Thyroid gland (tissue), 4 donors: ENCODE measurements around the gene UQCRHL. TPM values are rescaled to one million over a fixed set of nuclear protein-coding genes. Genes with fewer than 3 reads are reported as not detected.
A peak's percentile ranks its signal among the peaks of the same experiment; 100 is the strongest.
"Not testable (repeated sequence)": the region's sequence is repeated elsewhere in the genome, so short reads cannot be mapped to it uniquely, and the experiment has no call there.

Experiments used
- DNase-seq, 2 donors: peaks; one replicate each; pipeline ENCODE4 v3.0.0-alpha.2; 2019
- H3K27ac ChIP-seq, 3 donors: fragments of 200-600 bp; sonication (generic); 1 replicate in 2 of 3; 2 replicates in 1 of 3; pipeline ENCODE4 v1.5.1; 2016 to 2019; ENCODE audit warnings: mild to moderate bottlenecking in 1 of 3, moderate library complexity in 1 of 3
- H3K27me3 ChIP-seq: fragments of 200-600 bp; sonication (generic); one replicate; pipeline ENCODE4 v1.5.1; 2019
- H3K36me3 ChIP-seq, 2 donors: fragments of 200-600 bp; sonication (generic); one replicate each; pipeline ENCODE4 v1.5.1; 2016 to 2019
- H3K4me1 ChIP-seq, 2 donors: fragments of 200-600 bp; sonication (generic); one replicate each; pipeline ENCODE4 v1.5.1; 2017 to 2019
- H3K4me3 ChIP-seq, 3 donors: fragments of 200-600 bp; sonication (generic); replicated peaks in 1 of 3; 1 replicate in 2 of 3; 2 replicates in 1 of 3; pipeline ENCODE4 v1.5.1; 2016; ENCODE audit warnings: mild to moderate bottlenecking in 1 of 3
- H3K9me3 ChIP-seq: fragments of 200-600 bp; sonication (generic); one replicate; pipeline ENCODE4 v1.5.1; 2017
- POLR2A ChIP-seq, 2 donors: fragments of 450-650 bp; IDR thresholded peaks; one replicate each; pipeline ENCODE4 v1.6.1; 2017; ENCODE audit warnings: antibody characterized with exemption in 2 of 2, mild to moderate bottlenecking in 2 of 2, moderate library complexity in 1 of 2
- WGBS, 2 donors: methylation state at CpG; one replicate each; pipeline ENCODE4 v1.1.5; 2017; 5-methylcytosine and 5-hydroxymethylcytosine counted together
- intact Hi-C: fragments of 100-400 bp; cut with DNase I; formaldehyde crosslinking; loops from one replicate; pipeline ENCODE4 v1.15.1; 2023
- total RNA-seq, 4 donors: library from RNA; depleted of rRNA; stranded (reverse); fragments of >200 nt; gene quantifications; one replicate each; pipeline ENCODE4 v1.2.3, GENCODE V29; 2016
- TF ChIP-seq, protein P1 (sequence below), 6 experiments: fragments of 200-600 bp in 3 of 6; fragments of 450-650 bp in 3 of 6; sonication (generic) in 3 of 6; IDR thresholded peaks; one replicate each; pipeline ENCODE4 v1.5.1; 2016 to 2019; ENCODE audit warnings: antibody characterized with exemption in 6 of 6, mild to moderate bottlenecking in 2 of 6, inconsistent platforms in 1 of 6, moderate library complexity in 1 of 6

Gene UQCRHL
- total RNA-seq: 1 to 10 TPM in 2 of 4 donors, under 1 TPM in 2; 0.81 to 1.3 (median 1.00) TPM

DNA sequence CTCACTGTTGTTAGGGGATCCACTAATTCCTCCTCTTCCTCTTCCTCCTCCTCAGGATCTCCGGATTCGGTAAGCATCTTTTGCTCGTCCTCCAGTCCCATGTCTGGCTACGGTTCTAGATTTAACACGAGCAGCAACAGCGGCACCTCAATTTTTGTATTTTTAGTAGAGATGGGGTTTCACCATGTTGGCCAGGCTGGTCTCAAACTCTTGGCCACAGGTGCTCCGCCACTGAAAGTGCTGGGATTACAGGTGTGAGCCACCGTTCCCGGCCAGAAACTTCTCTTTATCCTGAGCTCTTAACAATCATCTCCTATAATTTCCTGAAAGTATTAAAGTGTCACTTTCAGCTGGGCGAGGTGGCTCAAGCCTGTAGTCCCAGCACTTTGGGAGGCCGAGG, at the start of gene UQCRHL:
Gene UQCRHL (minus strand): TSS at position 101 of the 400 bp plus-strand sequence. CDS start 0 bp downstream, at position 101.
- H3K36me3 ChIP-seq, H3K4me3 ChIP-seq, H3K27me3 ChIP-seq, H3K4me1 ChIP-seq, DNase-seq, H3K9me3 ChIP-seq, intact Hi-C loops, H3K27ac ChIP-seq: not testable (repeated sequence)
- WGBS, 2 donors: 93 to 97% methylated on average over 11 of the region's 11 CpGs

DNA sequence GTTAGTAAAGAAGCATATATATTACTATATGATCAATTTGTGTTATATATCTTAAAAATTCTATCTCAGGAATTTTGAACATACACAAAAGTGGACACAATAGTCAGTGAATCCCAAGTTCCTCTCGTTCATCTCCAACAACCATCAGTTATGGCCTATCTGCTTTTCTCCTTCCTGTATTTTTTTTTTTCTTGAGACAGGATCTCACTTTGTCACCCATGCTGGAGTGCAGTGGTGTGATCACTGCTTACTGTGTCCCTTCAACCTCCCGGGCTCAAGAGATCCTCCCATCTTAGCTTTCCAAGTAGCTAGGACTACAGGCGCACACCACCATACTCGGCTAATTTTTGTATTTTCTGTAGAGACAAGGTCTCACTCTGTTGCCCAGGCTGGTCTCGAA, 49.4 kb upstream of the UQCRHL start:
- Histone ChIP-seq H3K9me3 (no peaks in the 10 kb centered on the region), H3K27me3 (no peaks in the 10 kb centered on the region), H3K4me3 (no peak overlapping the region), H3K36me3 (no peaks in the 10 kb centered on the region), H3K27ac (no peak overlapping the region), H3K4me1 (peaks cover 24 to 31% of the 10 kb centered on the region in 2 donors)
- intact Hi-C loops: no loop called here
- no peak for DNase-seq
- WGBS, 2 donors: 91 to 92% methylated on average over 5 of the region's 5 CpGs
- TF ChIP-seq, protein P1, sequence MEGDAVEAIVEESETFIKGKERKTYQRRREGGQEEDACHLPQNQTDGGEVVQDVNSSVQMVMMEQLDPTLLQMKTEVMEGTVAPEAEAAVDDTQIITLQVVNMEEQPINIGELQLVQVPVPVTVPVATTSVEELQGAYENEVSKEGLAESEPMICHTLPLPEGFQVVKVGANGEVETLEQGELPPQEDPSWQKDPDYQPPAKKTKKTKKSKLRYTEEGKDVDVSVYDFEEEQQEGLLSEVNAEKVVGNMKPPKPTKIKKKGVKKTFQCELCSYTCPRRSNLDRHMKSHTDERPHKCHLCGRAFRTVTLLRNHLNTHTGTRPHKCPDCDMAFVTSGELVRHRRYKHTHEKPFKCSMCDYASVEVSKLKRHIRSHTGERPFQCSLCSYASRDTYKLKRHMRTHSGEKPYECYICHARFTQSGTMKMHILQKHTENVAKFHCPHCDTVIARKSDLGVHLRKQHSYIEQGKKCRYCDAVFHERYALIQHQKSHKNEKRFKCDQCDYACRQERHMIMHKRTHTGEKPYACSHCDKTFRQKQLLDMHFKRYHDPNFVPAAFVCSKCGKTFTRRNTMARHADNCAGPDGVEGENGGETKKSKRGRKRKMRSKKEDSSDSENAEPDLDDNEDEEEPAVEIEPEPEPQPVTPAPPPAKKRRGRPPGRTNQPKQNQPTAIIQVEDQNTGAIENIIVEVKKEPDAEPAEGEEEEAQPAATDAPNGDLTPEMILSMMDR (IDR thresholded peaks at IDR 0.05): no peak
- no peak for TF ChIP-seq POLR2A (IDR thresholded peaks at IDR 0.05)

DNA sequence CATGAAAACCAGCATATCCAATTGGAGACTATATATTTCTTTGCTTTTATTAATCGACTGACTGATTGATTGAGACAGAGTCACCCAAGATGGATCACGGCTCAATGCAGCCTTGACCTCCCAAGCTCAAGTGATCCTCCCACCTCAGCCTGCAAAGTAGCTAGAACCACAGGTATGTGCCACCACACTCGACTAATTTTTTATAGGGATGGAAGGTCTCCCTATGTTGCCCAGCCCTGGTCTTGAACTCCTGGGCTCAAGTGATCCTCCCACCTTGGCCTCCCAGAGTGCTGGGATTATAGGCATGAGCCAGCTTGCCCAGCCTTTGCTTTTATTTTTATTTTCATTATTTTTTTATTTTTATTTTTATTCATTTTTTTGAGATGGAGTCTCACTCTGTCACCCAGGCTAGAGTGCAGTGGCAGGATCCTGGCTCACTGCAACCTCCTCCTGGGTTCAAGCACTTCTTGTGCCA, 45.4 kb upstream of the UQCRHL start:
- Histone ChIP-seq H3K36me3 (no peaks in the 10 kb centered on the region), H3K4me3 (no peak overlapping the region), H3K4me1 (peaks cover 31 to 39% of the 10 kb centered on the region in 2 donors), H3K27ac (peak overlapping the region in 1 of 3 donors; percentile 21), H3K9me3 (no peaks in the 10 kb centered on the region), H3K27me3 (no peaks in the 10 kb centered on the region)
- DNase-seq: no peak
- intact Hi-C loops: no loop called here
- no peak for TF ChIP-seq POLR2A (IDR thresholded peaks at IDR 0.05)
- TF ChIP-seq, protein P1 (IDR thresholded peaks at IDR 0.05): no peak
- WGBS, 2 donors: 90 to 91% methylated on average over 3 of the region's 3 CpGs

DNA sequence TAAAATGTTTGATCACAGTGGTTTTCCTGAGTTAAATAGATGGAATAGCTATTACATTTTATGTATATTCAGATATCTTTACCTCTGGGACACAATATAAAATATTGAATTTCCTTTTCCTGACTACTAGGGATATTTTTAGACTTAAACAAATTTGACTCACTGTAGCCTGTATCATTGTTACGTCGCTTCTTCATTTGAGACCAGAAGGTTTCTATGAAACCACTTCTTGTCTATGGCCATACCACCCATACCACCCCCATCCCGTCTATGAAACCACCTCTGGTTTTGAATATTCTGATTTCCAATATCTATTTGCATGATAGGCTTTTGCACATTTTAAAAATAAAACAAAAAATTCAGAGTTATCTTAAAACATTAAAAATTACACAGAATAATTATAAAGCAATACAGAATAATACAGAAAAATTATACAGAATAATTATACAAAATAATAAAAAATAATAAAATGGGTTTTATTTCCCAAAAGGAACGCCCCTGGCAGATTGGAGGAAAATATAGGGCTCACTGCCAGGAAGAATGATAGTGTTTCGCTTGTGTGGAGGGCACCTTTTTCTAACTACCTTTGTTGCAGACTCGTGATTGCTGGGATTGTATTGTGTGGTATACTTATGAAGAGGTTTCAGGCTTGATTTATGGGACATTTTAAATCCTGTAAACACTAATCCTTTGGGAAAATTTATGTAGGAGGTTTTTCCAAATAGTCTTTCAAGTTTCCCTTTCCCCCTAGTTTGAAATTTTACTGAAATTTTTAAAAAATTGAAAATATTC, 44.8 kb upstream of the UQCRHL start:
- WGBS, 2 donors: 70 to 72% methylated on average over 6 of the region's 6 CpGs
- no peaks in the 10 kb centered on the region for H3K9me3 ChIP-seq
- TF ChIP-seq, protein P1 (IDR thresholded peaks at IDR 0.05): no peak
- TF ChIP-seq POLR2A (IDR thresholded peaks at IDR 0.05): no peak
- H3K4me3 ChIP-seq: no peak overlapping the region
- no peaks in the 10 kb centered on the region for H3K27me3 ChIP-seq
- no peak for DNase-seq
- no peaks in the 10 kb centered on the region for H3K36me3 ChIP-seq
- intact Hi-C loops: no loop called here
- peak overlapping the region in 1 of 3 donors; percentile 21 for H3K27ac ChIP-seq
- H3K4me1 ChIP-seq: peaks cover 28 to 36% of the 10 kb centered on the region in 2 donors

DNA sequence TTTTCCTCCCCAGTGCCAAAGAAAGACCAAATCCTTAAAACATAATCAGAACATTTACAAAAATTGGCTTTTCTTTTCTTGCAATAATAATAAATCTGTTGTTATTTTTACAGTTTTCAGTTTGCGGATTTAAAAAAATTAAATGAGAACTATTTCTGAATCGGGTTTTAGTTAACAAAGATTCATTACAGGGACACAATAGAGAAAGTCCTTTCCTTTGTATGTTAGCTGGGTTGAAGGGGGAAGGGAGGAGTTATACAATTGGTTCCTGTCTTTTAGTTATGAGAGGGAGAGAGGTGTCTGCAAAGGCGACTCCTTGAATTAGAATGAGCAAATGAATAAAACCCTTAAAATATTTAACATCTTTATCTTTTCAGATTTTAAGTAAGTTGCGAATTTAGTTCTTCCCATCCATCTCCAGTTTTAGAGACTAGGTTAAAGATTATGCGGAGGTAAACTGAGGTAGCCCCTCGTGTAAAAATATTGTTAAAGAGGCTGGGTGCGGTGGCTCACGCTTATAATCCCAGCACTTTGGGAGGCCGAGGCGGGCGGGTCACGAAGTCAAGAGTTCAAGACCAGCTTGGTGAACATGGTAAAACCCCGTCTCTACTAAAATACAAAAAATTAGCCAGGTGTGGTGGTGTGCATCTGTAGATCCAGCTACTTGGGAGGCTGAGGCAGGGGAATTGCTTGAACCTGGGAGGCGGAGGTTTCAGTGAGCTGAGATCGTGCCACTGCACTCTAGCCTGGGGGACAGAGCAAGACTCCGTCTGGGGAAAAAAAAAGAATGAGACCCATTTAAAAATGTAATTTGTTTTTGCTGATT, 44.0 kb upstream of the UQCRHL start:
- intact Hi-C loops: no loop called here
- peak overlapping the region; percentile 88 to 97 (median 97) for H3K27ac ChIP-seq
- no peaks in the 10 kb centered on the region for H3K27me3 ChIP-seq
- H3K36me3 ChIP-seq: no peaks in the 10 kb centered on the region
- 69 to 74% methylated on average over 16 of the region's 16 CpGs for WGBS, 2 donors
- H3K9me3 ChIP-seq: no peaks in the 10 kb centered on the region
- no peak for TF ChIP-seq POLR2A (IDR thresholded peaks at IDR 0.05)
- TF ChIP-seq, protein P1 (IDR thresholded peaks at IDR 0.05): no peak
- no peak overlapping the region for H3K4me3 ChIP-seq
- H3K4me1 ChIP-seq: peaks cover 32 to 39% of the 10 kb centered on the region in 2 donors
- DNase-seq: no peak
